Hematopoietic multipotent progenitor cell treated with erythropoietin and hydrocortisone succinate and interleukin-3 and kit ligand, for 17 days (in vitro differentiated cells): Measurements from ENCODE around the gene NTM.

ENCODE experiments used
- DNase-seq: peaks from one replicate; pipeline ENCODE4 v3.0.0-alpha.2; 2015; ENCODE audit warnings: low spot score

Gene NTM

GRCh38 chr11:131917634-131918384 is 547.4 kb downstream of the NTM start:
- no peak for DNase-seq

GRCh38 chr11:131918663-131919062 is 548.2 kb downstream of the NTM start:
- no peak for DNase-seq

GRCh38 chr11:131922220-131922619 is 551.8 kb downstream of the NTM start:
- no peak for DNase-seq

- DNase-seq = no peak
Observed at GRCh38 chr11:131923309-131923708, 552.9 kb downstream of the NTM start.

GRCh38 chr11:131924001-131924400 is 553.6 kb downstream of the NTM start:
- no peak for DNase-seq

GRCh38 chr11:131924457-131925201 is 554.2 kb downstream of the NTM start:
- no peak for DNase-seq

GRCh38 chr11:131925829-131926228 is 555.4 kb downstream of the NTM start:
- DNase-seq = no peak

GRCh38 chr11:131928992-131929391 is 558.6 kb downstream of the NTM start:
- DNase-seq = no peak

- DNase-seq = no peak
Observed at GRCh38 chr11:131932584-131933325, 562.3 kb downstream of the NTM start.

GRCh38 chr11:131934006-131934405 is 563.6 kb downstream of the NTM start:
- DNase-seq = no peak

GRCh38 chr11:131938351-131938751 is 567.9 kb downstream of the NTM start:
- no peak for DNase-seq

- DNase-seq = no peak
Observed at GRCh38 chr11:131940126-131940525, 569.7 kb downstream of the NTM start.

- no peak for DNase-seq
Observed at GRCh38 chr11:131942878-131943277, 572.5 kb downstream of the NTM start.

- DNase-seq = no peak
Observed at GRCh38 chr11:131943295-131943694, 572.9 kb downstream of the NTM start.

GRCh38 chr11:131944736-131945135 is 574.3 kb downstream of the NTM start:
- DNase-seq = no peak

GRCh38 chr11:131945706-131946105 is 575.3 kb downstream of the NTM start:
- no peak for DNase-seq

GRCh38 chr11:131947511-131947910 is 577.1 kb downstream of the NTM start:
- DNase-seq = no peak

GRCh38 chr11:131951121-131951520 is 580.7 kb downstream of the NTM start:
- DNase-seq = no peak

- DNase-seq = no peak
Observed at GRCh38 chr11:131954146-131954545, 583.7 kb downstream of the NTM start.

- no peak for DNase-seq
Observed at GRCh38 chr11:131955904-131956303, 585.5 kb downstream of the NTM start.

GRCh38 chr11:131957201-131957600 is 586.8 kb downstream of the NTM start:
- DNase-seq = no peak

- DNase-seq = no peak
Observed at GRCh38 chr11:131957875-131958274, 587.5 kb downstream of the NTM start.

- no peak for DNase-seq
Observed at GRCh38 chr11:131962818-131963217, 592.4 kb downstream of the NTM start.
